SK-N-SH (cell line): ENCODE data around the gene COP1. TPM values are rescaled to one million over a fixed set of nuclear protein-coding genes. Genes with fewer than 3 reads are reported as not detected.

Source experiments
- CTCF ChIA-PET: fragments of 300-600, 350-600 bp; formaldehyde crosslinking; extraction: SDS; loops from one replicate; lab custom pipeline; 2021; lab: Yijun Ruan, JAX
- POLR2A ChIA-PET: fragments of 350-600 bp; sonication (Branson Sonifier 250); formaldehyde crosslinking; extraction: SDS; loops from one replicate; lab custom pipeline; 2020; ENCODE audit warnings: antibody characterized with exemption, inconsistent platforms; lab: Yijun Ruan, JAX
- DNase-seq: peaks from one replicate; pipeline ENCODE4 v3.0.0; 2012
- H2AFZ ChIP-seq: fragments of 200-600 bp; sonication (generic); 2 replicates; pipeline ENCODE4 v1.8.1; 2016; ENCODE audit warnings: antibody characterized with exemption, mild to moderate bottlenecking, low read depth
- H3F3A ChIP-seq: fragments of 200-600 bp; sonication (generic); replicated peaks from 2 replicates; pipeline ENCODE3; 2016; ENCODE audit warnings: antibody characterized with exemption, mild to moderate bottlenecking; ENCODE audit not compliant: insufficient read depth
- H3K27ac ChIP-seq, 2 experiments: fragments of 200-500 bp in 1 of 2; fragments of 200-600 bp in 1 of 2; sonication (Bioruptor generic) in 1 of 2; sonication (generic), shearing (Covaris generic) in 1 of 2; 2 replicates each; pipeline versions ENCODE4 v1.5.1 to v1.6.1; 2014 to 2016; ENCODE audit warnings: low read depth in 2 of 2, inconsistent platforms in 1 of 2, low read length in 1 of 2, mild to moderate bottlenecking in 1 of 2, mixed read lengths in 1 of 2
- H3K27me3 ChIP-seq: fragments of 200-600 bp; sonication (generic), shearing (Covaris generic); 2 replicates; pipeline ENCODE4 v1.6.1; 2016; ENCODE audit warnings: mixed run types; ENCODE audit not compliant: insufficient read depth
- H3K36me3 ChIP-seq, 2 experiments: fragments of 200-500 bp in 1 of 2; fragments of 200-600 bp in 1 of 2; sonication (Bioruptor generic) in 1 of 2; sonication (generic) in 1 of 2; replicated peaks in 1 of 2; 2 replicates each; pipeline versions ENCODE3 to v1.5.1; 2014 to 2016; ENCODE audit warnings: low read length in 1 of 2, mild to moderate bottlenecking in 1 of 2; ENCODE audit not compliant: insufficient read depth in 2 of 2, control insufficient read depth in 1 of 2
- H3K4me1 ChIP-seq, 2 experiments: fragments of 200-500 bp in 1 of 2; fragments of 200-600 bp in 1 of 2; sonication (Bioruptor generic) in 1 of 2; sonication (generic), shearing (Covaris generic) in 1 of 2; 2 replicates each; pipeline versions ENCODE4 v1.5.1 to v1.6.1; 2014 to 2016; ENCODE audit warnings: low read depth in 1 of 2, low read length in 1 of 2, mixed run types in 1 of 2; ENCODE audit not compliant: insufficient read depth in 2 of 2, control insufficient read depth in 1 of 2
- H3K4me2 ChIP-seq: fragments of 200-600 bp; sonication (generic), shearing (Covaris generic); 2 replicates; pipeline ENCODE4 v1.6.1; 2017; ENCODE audit warnings: mixed run types
- H3K4me3 ChIP-seq, 2 experiments: fragments of 200-500 bp in 1 of 2; fragments of 200-600 bp in 1 of 2; sonication (Bioruptor generic) in 1 of 2; sonication (generic), shearing (Covaris generic) in 1 of 2; 2 replicates each; pipeline versions ENCODE4 v1.5.1 to v1.8.1; 2014 to 2016; ENCODE audit warnings: low read depth in 2 of 2, inconsistent platforms in 1 of 2, low read length in 1 of 2, mild to moderate bottlenecking in 1 of 2, mixed read lengths in 1 of 2, moderate library complexity in 1 of 2
- H3K79me2 ChIP-seq: fragments of 200-600 bp; sonication (generic); 2 replicates; pipeline ENCODE4 v1.8.1; 2017; ENCODE audit warnings: mild to moderate bottlenecking; ENCODE audit not compliant: insufficient read depth
- H3K9ac ChIP-seq: fragments of 200-600 bp; sonication (generic); 2 replicates; pipeline ENCODE4 v1.6.1; 2017; ENCODE audit warnings: mixed run types
- H3K9me2 ChIP-seq: fragments of 200-600 bp; sonication (generic); 2 replicates; pipeline ENCODE4 v1.6.1; 2017; ENCODE audit warnings: mixed run types
- H3K9me3 ChIP-seq: fragments of 200-600 bp; sonication (generic); 2 replicates; pipeline ENCODE4 v1.6.1; 2017; ENCODE audit warnings: mixed run types, mild to moderate bottlenecking, moderate library complexity
- H4K20me1 ChIP-seq: fragments of 200-600 bp; sonication (generic); 2 replicates; pipeline ENCODE4 v1.6.1; 2017; ENCODE audit warnings: mild to moderate bottlenecking, mixed run types; ENCODE audit not compliant: insufficient read depth
- CTCF ChIP-seq: fragments of 200-600 bp; sonication (generic); IDR thresholded peaks from 2 replicates; pipeline ENCODE4 v1.6.1; 2017; ENCODE audit warnings: antibody characterized with exemption, mild to moderate bottlenecking, moderate library complexity
- ELF1 ChIP-seq: IDR thresholded peaks from 2 replicates; pipeline ENCODE4 v1.4.0; 2012
- EP300 ChIP-seq, 2 experiments: IDR thresholded peaks; 2 replicates each; pipeline versions ENCODE4 v1.4.0 to v1.6.1; 2012; ENCODE audit warnings: borderline replicate concordance in 1 of 2, low read depth in 1 of 2, low read length in 1 of 2
- GATA2 ChIP-seq: sonication (generic); formaldehyde crosslinking; IDR thresholded peaks from 2 replicates; pipeline ENCODE4 v1.5.0; 2020; ENCODE audit warnings: mild to moderate bottlenecking, missing genetic modification reagents
- MAX ChIP-seq: IDR thresholded peaks from 2 replicates; pipeline ENCODE4 v1.4.0; 2012; ENCODE audit warnings: low read depth
- MXI1 ChIP-seq: IDR thresholded peaks from 2 replicates; pipeline ENCODE4 v1.6.1; 2012; ENCODE audit warnings: mild to moderate bottlenecking, low read depth, low read length, improper control_type of control experiment
- NFIC ChIP-seq: IDR thresholded peaks from 2 replicates; pipeline ENCODE4 v1.4.0; 2012; ENCODE audit warnings: borderline replicate concordance
- NRF1 ChIP-seq: IDR thresholded peaks from 2 replicates; pipeline ENCODE4 v1.6.1; 2012; ENCODE audit warnings: low read depth, mild to moderate bottlenecking, low read length
- PBX3 ChIP-seq: IDR thresholded peaks from 2 replicates; pipeline ENCODE4; 2012
- POLR2AphosphoS5 ChIP-seq: IDR thresholded peaks from 2 replicates; pipeline ENCODE4 v1.6.1; 2012; ENCODE audit warnings: low read depth, low read length
- RCOR1 ChIP-seq: fragments of 150-350 bp; IDR thresholded peaks from 2 replicates; pipeline ENCODE4 v1.6.1; 2017; ENCODE audit warnings: antibody characterized with exemption, low read length
- RFX5 ChIP-seq: IDR thresholded peaks from 2 replicates; pipeline ENCODE4 v1.6.1; 2012; ENCODE audit warnings: mild to moderate bottlenecking, improper control_type of control experiment, low read length
- SIN3A ChIP-seq: IDR thresholded peaks from 2 replicates; pipeline ENCODE4 v1.6.1; 2012; ENCODE audit warnings: low read depth, mild to moderate bottlenecking, low read length, moderate library complexity, borderline replicate concordance
- TAF1 ChIP-seq: IDR thresholded peaks from 2 replicates; pipeline ENCODE4 v1.6.1; 2012; ENCODE audit warnings: low read depth, mild to moderate bottlenecking, low read length, moderate library complexity, borderline replicate concordance
- TCF12 ChIP-seq: IDR thresholded peaks from 2 replicates; pipeline ENCODE4 v1.4.0; 2012
- USF1 ChIP-seq: IDR thresholded peaks from 2 replicates; pipeline ENCODE4 v1.4.0; 2012; ENCODE audit warnings: low read depth, borderline replicate concordance
- YY1 ChIP-seq: IDR thresholded peaks from 2 replicates; pipeline ENCODE4 v1.4.0; 2012; ENCODE audit warnings: low read depth, mild to moderate bottlenecking
- WGBS: methylation state at CpG from one replicate; pipeline ENCODE4 v1.1.6; 2017; ENCODE audit warnings: low lambda C conversion rate; 5-methylcytosine and 5-hydroxymethylcytosine counted together
- polyA plus RNA-seq, 3 experiments: library from polyadenylated mRNA; depleted of rRNA; stranded (reverse); fragments of >200 nt; gene quantifications; 2 replicates each; pipeline ENCODE4 v1.2.3, GENCODE V29; 2012
- TF ChIP-seq, protein P1 (sequence below): IDR thresholded peaks from 2 replicates; pipeline ENCODE4 v1.6.1; 2012; ENCODE audit warnings: mild to moderate bottlenecking, low read depth, low read length, moderate library complexity

COP1 gene
- polyA plus RNA-seq, 1 of the 3 experiments (the other 2 are of a cell fraction): 10.3 TPM

DNA sequence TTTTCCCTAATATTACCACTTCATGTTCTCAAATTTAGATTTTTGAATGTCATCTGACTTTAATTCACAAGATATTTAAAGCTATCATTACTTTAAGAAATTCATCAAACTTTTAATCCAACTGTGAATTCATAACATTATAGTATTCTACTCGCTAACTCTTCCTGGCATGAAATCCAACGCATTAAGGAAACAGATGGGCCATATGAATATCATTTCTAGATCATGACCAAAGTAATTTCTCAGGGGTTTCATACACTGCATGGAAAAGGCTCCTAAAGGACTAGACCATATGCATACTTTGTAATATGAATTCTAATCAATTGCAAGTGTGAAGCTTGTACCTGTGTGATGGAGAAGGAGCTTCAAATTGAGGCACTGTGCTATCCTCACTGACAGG, 72.4 kb downstream of the COP1 start:
- Histone ChIP-seq H3K4me3 (no peak overlapping the region), H3F3A (peaks cover 8% of the 10 kb centered on the region), H4K20me1 (no peaks in the 10 kb centered on the region; the same call in 1 of the 2 replicates), H3K4me2 (no peak overlapping the region), H2AFZ (no peak overlapping the region), H3K36me3 (peaks cover 18 to 31% of the 10 kb centered on the region in 2 experiments), H3K79me2 (peaks cover 38% of the 10 kb centered on the region), H3K27me3 (no peaks in the 10 kb centered on the region), H3K27ac (no peak overlapping the region), H3K9me2 (no peaks in the 10 kb centered on the region), H3K9ac (no peak overlapping the region), H3K4me1 (no peaks in the 10 kb centered on the region; a peak in 1 of 4 replicates), H3K9me3 (no peaks in the 10 kb centered on the region)
- ChIA-PET CTCF (no interaction called here), POLR2A (no interaction called here)
- whole genome bisulfite sequencing: 66% methylated on average over 2 of the region's 2 CpGs
- TF ChIP-seq MAX: no peak
- no peak for TF ChIP-seq POLR2AphosphoS5
- no peak for TF ChIP-seq YY1
- TF ChIP-seq SIN3A: no peak
- no peak for TF ChIP-seq NFIC
- no peak for TF ChIP-seq USF1
- no peak for TF ChIP-seq TAF1
- no peak for TF ChIP-seq GATA2 (CRISPR knock-in tag)
- TF ChIP-seq, protein P1, sequence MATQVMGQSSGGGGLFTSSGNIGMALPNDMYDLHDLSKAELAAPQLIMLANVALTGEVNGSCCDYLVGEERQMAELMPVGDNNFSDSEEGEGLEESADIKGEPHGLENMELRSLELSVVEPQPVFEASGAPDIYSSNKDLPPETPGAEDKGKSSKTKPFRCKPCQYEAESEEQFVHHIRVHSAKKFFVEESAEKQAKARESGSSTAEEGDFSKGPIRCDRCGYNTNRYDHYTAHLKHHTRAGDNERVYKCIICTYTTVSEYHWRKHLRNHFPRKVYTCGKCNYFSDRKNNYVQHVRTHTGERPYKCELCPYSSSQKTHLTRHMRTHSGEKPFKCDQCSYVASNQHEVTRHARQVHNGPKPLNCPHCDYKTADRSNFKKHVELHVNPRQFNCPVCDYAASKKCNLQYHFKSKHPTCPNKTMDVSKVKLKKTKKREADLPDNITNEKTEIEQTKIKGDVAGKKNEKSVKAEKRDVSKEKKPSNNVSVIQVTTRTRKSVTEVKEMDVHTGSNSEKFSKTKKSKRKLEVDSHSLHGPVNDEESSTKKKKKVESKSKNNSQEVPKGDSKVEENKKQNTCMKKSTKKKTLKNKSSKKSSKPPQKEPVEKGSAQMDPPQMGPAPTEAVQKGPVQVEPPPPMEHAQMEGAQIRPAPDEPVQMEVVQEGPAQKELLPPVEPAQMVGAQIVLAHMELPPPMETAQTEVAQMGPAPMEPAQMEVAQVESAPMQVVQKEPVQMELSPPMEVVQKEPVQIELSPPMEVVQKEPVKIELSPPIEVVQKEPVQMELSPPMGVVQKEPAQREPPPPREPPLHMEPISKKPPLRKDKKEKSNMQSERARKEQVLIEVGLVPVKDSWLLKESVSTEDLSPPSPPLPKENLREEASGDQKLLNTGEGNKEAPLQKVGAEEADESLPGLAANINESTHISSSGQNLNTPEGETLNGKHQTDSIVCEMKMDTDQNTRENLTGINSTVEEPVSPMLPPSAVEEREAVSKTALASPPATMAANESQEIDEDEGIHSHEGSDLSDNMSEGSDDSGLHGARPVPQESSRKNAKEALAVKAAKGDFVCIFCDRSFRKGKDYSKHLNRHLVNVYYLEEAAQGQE: no peak
- TF ChIP-seq RCOR1: no peak
- no peak for TF ChIP-seq ELF1
- no peak for DNase-seq

DNA sequence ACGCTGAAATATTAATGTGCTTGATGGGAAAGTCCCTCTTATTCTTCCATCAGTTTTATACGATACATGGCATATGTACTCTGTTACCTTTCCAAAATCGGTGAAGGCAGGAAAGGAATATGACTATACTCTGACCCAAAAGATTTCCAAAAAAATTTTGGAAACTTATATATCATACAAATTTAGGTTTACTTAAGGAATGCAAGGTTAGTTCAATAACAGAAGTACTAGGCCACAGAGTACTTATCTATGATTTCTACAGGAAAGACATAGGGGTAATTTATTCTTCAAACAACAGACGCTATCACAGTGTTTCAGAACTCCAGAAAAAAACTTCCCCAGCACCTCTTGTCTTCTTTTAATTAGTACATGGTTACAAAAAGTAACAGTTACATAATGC, 84.8 kb downstream of the COP1 start:
- no peak for DNase-seq
- H4K20me1 ChIP-seq: no peaks in the 10 kb centered on the region
- H3K27ac ChIP-seq: no peak overlapping the region
- H3F3A ChIP-seq: peaks cover 4% of the 10 kb centered on the region
- WGBS: 95% methylated on average over 4 of the region's 4 CpGs
- peaks cover 17% of the 10 kb centered on the region for H3K79me2 ChIP-seq
- H2AFZ ChIP-seq: no peak overlapping the region
- no peak overlapping the region for H3K4me2 ChIP-seq
- CTCF ChIA-PET: no interaction called here
- H3K9me3 ChIP-seq: no peaks in the 10 kb centered on the region
- POLR2A ChIA-PET: no interaction called here
- no peaks in the 10 kb centered on the region for H3K4me1 ChIP-seq
- no peaks in the 10 kb centered on the region for H3K9me2 ChIP-seq
- H3K4me3 ChIP-seq: no peak overlapping the region
- no peaks in the 10 kb centered on the region for H3K27me3 ChIP-seq
- no peak overlapping the region for H3K9ac ChIP-seq
- H3K36me3 ChIP-seq: peaks cover 0 to 27% of the 10 kb centered on the region in 2 experiments
- no peak for TF ChIP-seq NRF1
- no peak for TF ChIP-seq PBX3
- no peak for TF ChIP-seq RFX5
- no peak for TF ChIP-seq CTCF
- no peak for TF ChIP-seq EP300 (IDR thresholded peaks at IDR 0.05; ENCODE audit: borderline replicate concordance in 1 of 2, low read depth in 1 of 2, low read length in 1 of 2)
- TF ChIP-seq TCF12: no peak
- no peak for TF ChIP-seq MXI1
- no peak for TF ChIP-seq USF1
